ENCODE data around the gene MAPKAPK3.

Gene MAPKAPK3

GRCh38 chr3:50611464-50612233 is 5.3 kb upstream of the MAPKAPK3 start, which contains the start of gene CISH:
TSS of gene CISH (minus strand) at chr3:50611774. CDS start at chr3:50611650, 124 bp downstream.
- DNase-seq (ENCODE audit: low spot score), result peak; percentile 93
- peak; percentile 49 for TF ChIP-seq CTCF (IDR thresholded peaks at IDR 0.05; ENCODE audit: extremely low read depth, missing control alignments)

GRCh38 chr3:50612234-50612882 is 4.6 kb upstream of the MAPKAPK3 start:
- DNase-seq (ENCODE audit: low spot score), result no peak
- TF ChIP-seq CTCF (IDR thresholded peaks at IDR 0.05; ENCODE audit: extremely low read depth, missing control alignments), result no peak

GRCh38 chr3:50612970-50613846 is 3.7 kb upstream of the MAPKAPK3 start:
- no peak for TF ChIP-seq CTCF (IDR thresholded peaks at IDR 0.05; ENCODE audit: extremely low read depth, missing control alignments)

DNA sequence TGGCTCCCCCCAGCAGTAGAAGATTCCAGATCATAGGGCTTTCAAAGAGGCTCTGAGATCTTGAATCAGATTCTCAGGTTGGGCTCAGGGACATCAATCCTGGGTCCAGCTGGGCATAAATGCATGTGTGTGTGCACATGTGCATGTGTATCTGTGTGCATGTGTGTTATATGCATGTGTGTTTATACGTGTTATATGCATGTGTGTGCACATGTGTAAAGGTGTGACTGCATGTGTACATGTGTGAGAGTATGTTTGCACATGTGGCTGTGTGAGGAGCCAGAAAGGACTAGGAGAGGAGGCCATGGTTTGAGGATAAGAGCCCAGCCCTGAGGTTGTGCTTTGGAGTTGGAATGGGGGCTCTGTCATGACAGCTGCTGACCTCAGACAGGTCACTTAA is 1.8 kb upstream of the MAPKAPK3 start:
- no peak for DNase-seq (ENCODE audit: low spot score)
- no peak for TF ChIP-seq CTCF (IDR thresholded peaks at IDR 0.05; ENCODE audit: extremely low read depth, missing control alignments)

More at GRCh38 chr3:50612970-50613846, 3.7 kb upstream of the MAPKAPK3 start:
- no peak for DNase-seq (ENCODE audit: low spot score)

DNA sequence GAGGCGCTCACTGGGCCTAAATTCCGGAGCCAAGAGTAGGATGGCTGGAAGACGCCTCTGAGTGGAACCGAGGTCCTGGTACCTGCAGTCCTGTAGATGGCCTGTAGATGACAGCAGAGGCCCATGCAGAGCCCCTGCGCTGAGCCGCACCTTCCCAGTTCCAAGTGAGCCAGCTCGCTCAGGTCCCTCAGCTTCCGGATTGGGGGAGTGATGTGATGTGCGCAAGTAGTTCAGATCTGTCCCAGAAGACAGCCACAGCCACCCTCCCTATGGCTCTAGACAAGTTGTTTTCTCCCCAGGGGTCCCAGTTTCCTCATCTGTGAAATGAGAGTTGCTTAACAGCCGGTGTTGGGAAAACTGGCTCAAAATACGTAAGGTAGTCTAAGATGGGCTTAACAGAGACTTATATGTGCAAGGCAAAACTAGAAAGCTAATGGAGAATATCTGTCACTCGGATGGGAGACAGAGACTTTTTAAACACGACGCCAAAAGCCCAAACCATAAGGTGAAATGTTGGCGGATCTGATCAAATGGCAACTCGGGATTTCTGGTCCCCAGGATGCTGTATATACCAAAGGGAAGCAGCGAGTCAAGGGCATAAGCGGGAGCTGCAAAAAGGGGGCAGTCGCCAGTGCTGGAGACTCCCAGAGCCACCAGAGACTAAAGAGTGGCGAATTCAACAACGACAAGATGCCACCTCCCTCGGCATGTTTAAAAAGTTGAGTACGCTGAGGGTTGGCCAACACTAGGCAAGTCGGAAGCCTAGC is 765 bp upstream of the MAPKAPK3 start:
- peak; percentile 98 for TF ChIP-seq CTCF (IDR thresholded peaks at IDR 0.05; ENCODE audit: extremely low read depth, missing control alignments)
- peak; percentile 88 for DNase-seq (ENCODE audit: low spot score)

DNA sequence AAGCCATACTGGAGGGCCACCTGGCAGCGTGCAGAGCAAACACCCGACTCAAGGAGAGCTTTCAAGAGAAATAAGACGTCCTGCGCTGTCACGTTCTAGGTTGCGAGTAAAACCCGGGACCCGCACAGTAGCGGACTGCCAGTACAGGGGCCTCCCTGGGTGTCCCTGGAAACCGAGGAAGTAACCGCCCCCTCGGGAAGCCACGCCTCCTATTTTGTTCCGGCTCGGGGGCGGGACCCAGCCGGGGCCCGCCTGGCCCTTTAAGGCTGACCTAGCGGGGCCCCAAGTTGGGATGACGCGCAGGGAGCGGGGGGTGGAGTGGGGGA is 218 bp upstream of the MAPKAPK3 start:
- DNase-seq (ENCODE audit: low spot score), result peak; percentile 96
- TF ChIP-seq CTCF (IDR thresholded peaks at IDR 0.05; ENCODE audit: extremely low read depth, missing control alignments), result no peak
